Measurements from ENCODE around the gene DMBX1.

DNA sequence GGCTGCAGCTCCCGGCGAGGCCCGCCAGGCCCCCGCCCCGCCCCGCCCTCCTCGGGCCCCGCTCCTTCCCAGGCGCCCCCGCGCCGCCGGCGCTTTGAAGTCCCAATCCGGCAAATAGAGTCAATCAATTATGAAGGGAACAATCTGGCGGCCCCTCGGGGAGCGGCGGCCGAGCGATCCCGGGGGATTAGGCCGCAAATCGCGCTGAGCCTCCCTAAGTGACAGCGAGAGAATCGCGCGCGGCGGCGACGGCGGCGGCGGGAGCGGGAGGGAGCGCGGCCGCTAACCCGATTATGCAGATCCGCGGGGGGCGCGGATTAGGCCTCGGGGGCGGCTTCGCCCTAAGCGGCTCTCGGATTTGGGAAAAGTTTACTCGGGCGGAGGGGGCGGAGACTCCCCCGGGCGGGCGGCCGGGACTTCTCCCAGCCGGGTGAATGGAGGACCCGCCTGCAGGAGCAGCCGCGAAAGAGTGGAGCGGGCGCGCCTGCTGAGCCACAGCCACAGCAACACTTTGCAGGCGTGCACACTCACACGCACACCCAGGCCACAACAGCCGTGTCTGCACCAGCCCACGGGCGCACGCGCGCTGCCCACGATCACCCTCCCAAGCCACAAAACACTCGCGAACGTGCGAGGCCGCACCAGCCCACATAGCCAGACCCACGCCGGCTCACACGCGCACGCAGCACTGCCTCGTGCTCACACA is 23.0 kb upstream of the DMBX1 start:
- no peak for TF ChIP-seq OSR1 (CRISPR knock-in tag; IDR thresholded peaks at IDR 0.05)
- TF ChIP-seq, protein P1, sequence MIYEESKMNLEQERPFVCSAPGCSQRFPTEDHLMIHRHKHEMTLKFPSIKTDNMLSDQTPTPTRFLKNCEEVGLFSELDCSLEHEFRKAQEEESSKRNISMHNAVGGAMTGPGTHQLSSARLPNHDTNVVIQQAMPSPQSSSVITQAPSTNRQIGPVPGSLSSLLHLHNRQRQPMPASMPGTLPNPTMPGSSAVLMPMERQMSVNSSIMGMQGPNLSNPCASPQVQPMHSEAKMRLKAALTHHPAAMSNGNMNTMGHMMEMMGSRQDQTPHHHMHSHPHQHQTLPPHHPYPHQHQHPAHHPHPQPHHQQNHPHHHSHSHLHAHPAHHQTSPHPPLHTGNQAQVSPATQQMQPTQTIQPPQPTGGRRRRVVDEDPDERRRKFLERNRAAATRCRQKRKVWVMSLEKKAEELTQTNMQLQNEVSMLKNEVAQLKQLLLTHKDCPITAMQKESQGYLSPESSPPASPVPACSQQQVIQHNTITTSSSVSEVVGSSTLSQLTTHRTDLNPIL (CRISPR knock-in tag; IDR thresholded peaks at IDR 0.05; ENCODE audit: low read depth): no peak

Data from SK-N-SH treated with all-trans-retinoic acid at 6 μM for 48 hours (cell line).